GM12878 (cell line): ENCODE data around the gene DIAPH3. TPM values are rescaled to one million over a fixed set of nuclear protein-coding genes. Genes with fewer than 3 reads are reported as not detected.

Experiments
- ATAC-seq: fragments of 200-7000 bp; cut with Tn5 transposase; 3 replicates; pipeline ENCODE4 v1.9.1; 2020; ENCODE audit warnings: mild to moderate bottlenecking, moderate library complexity
- BruUV-seq: library from RNA; stranded (reverse); fragments of 400-500 nt; replicated peaks from 2 replicates; lab custom pipeline; 2021; lab: Mats Ljungman, UMichigan
- CTCF ChIA-PET: fragments of 300-600 bp; sonication (Branson Sonifier 250); formaldehyde crosslinking; extraction: SDS; loops from one replicate; lab custom pipeline; 2021; ENCODE audit warnings: inconsistent platforms; lab: Yijun Ruan, JAX
- POLR2A ChIA-PET: fragments of 350-600 bp; formaldehyde crosslinking; extraction: SDS; loops from one replicate; lab custom pipeline; 2021; ENCODE audit warnings: inconsistent platforms; lab: Charles Lee
- RAD21 ChIA-PET: fragments of 300-600 bp; sonication (Branson Sonifier 250); formaldehyde crosslinking; loops from one replicate; lab custom pipeline; 2023; ENCODE audit warnings: antibody characterized with exemption; ENCODE audit not compliant: unreplicated experiment; lab: Charles Lee
- SMC1A ChIA-PET: fragments of 300-600 bp; sonication (Branson Sonifier 250); formaldehyde crosslinking; loops from one replicate; lab custom pipeline; 2023; ENCODE audit not compliant: unreplicated experiment, uncharacterized antibody; lab: Charles Lee
- DNase-seq: peaks from one replicate; pipeline ENCODE4 v3.0.0-alpha.2; 2011; ENCODE audit warnings: low read depth, low spot score
- FAIRE-seq: peaks from 3 replicates; lab custom pipeline; 2011; peaks lifted over from hg19 to GRCh38; lab: Jason Lieb, UNC
- H2AFZ ChIP-seq: 2 replicates; pipeline ENCODE4 v1.6.0; 2011; ENCODE audit warnings: low read depth, low read length, control low read depth; ENCODE audit not compliant: control insufficient read depth
- H3K27ac ChIP-seq: 2 replicates; pipeline ENCODE4 v1.5.1; 2011; ENCODE audit warnings: control low read depth; ENCODE audit not compliant: control insufficient read depth, insufficient read depth
- H3K27me3 ChIP-seq, 2 experiments: replicated peaks in 1 of 2; 2 replicates each; pipeline versions ENCODE4 v1.6.0 to v1.6.1; 2011; ENCODE audit warnings: low read length in 1 of 2; ENCODE audit not compliant: control insufficient read depth in 2 of 2, insufficient read depth in 2 of 2
- H3K36me3 ChIP-seq, 2 experiments: 2 replicates each; pipeline ENCODE4 v1.5.1; 2011; ENCODE audit warnings: low read length in 1 of 2; ENCODE audit not compliant: control insufficient read depth in 2 of 2, insufficient read depth in 2 of 2
- H3K4me1 ChIP-seq: 2 replicates; pipeline ENCODE4 v1.6.1; 2011; ENCODE audit warnings: mild to moderate bottlenecking, low read length, moderate library complexity, mixed read lengths; ENCODE audit not compliant: control insufficient read depth, insufficient read depth
- H3K4me2 ChIP-seq: 2 replicates; pipeline ENCODE4 v1.6.0; 2011; ENCODE audit warnings: control low read depth; ENCODE audit not compliant: control insufficient read depth, insufficient read depth
- H3K4me3 ChIP-seq: fragments of 200-600 bp; sonication (generic); 2 replicates; pipeline ENCODE4 v1.5.1; 2016
- H3K79me2 ChIP-seq: 2 replicates; pipeline ENCODE4 v1.6.0; 2011; ENCODE audit warnings: low read length; ENCODE audit not compliant: control insufficient read depth, insufficient read depth
- H3K9ac ChIP-seq: 2 replicates; pipeline ENCODE4 v1.8.0; 2011; ENCODE audit warnings: low read length, control low read depth, mixed read lengths; ENCODE audit not compliant: control insufficient read depth, insufficient read depth
- H3K9me3 ChIP-seq: replicated peaks from 3 replicates; pipeline ENCODE4 v1.5.1; 2011; ENCODE audit warnings: mild to moderate bottlenecking, low read length; ENCODE audit not compliant: control insufficient read depth, insufficient read depth
- H4K20me1 ChIP-seq: 2 replicates; pipeline ENCODE4 v1.6.0; 2011; ENCODE audit not compliant: control insufficient read depth, insufficient read depth
- CBX3 ChIP-seq: fragments of 200-600 bp; sonication (generic); IDR thresholded peaks from 2 replicates; pipeline ENCODE4 v1.6.1; 2016; ENCODE audit warnings: low read depth, borderline replicate concordance
- CBX5 ChIP-seq: sonication (generic); IDR thresholded peaks from 2 replicates; pipeline ENCODE4 v1.6.1; 2016; ENCODE audit warnings: low read depth, moderate library complexity, mild to moderate bottlenecking, inconsistent platforms
- EP300 ChIP-seq, 2 experiments: fragments of 150-350 bp in 1 of 2; IDR thresholded peaks; 2 replicates each; pipeline ENCODE4 v1.6.1; 2011 to 2012; ENCODE audit warnings: low read depth in 2 of 2, low read length in 2 of 2, borderline replicate concordance in 1 of 2, improper control_type of control experiment in 1 of 2, inconsistent platforms in 1 of 2; ENCODE audit not compliant: control insufficient read depth in 1 of 2
- FOXM1 ChIP-seq: IDR thresholded peaks from 2 replicates; pipeline ENCODE4 v1.6.1; 2012; ENCODE audit warnings: low read depth, mild to moderate bottlenecking, inconsistent platforms, low read length, moderate library complexity
- GABPA ChIP-seq: IDR thresholded peaks from 2 replicates; pipeline ENCODE4 v1.6.1; 2014; ENCODE audit warnings: antibody characterized with exemption, low read depth, mild to moderate bottlenecking, inconsistent platforms
- PBX3 ChIP-seq: IDR thresholded peaks from 2 replicates; pipeline ENCODE4 v1.6.1; 2011; ENCODE audit warnings: mild to moderate bottlenecking, low read depth, low read length, moderate library complexity; ENCODE audit not compliant: insufficient replicate concordance
- POLR2AphosphoS5 ChIP-seq: IDR thresholded peaks from 2 replicates; pipeline ENCODE4 v1.6.1; 2011; ENCODE audit warnings: mild to moderate bottlenecking, low read length, inconsistent platforms
- RB1 ChIP-seq: fragments of 450-650 bp; formaldehyde crosslinking; IDR thresholded peaks from 2 replicates; pipeline ENCODE4 v1.6.1; 2017; ENCODE audit warnings: mild to moderate bottlenecking, borderline replicate concordance
- SREBF1 ChIP-seq: IDR thresholded peaks from 2 replicates; pipeline ENCODE4 v1.6.1; 2012; ENCODE audit warnings: mild to moderate bottlenecking, low read length
- SUZ12 ChIP-seq: fragments of 200-600 bp; sonication (generic); IDR thresholded peaks from one replicate; pipeline ENCODE4 v1.6.1; 2018; ENCODE audit warnings: antibody characterized with exemption, mild to moderate bottlenecking; ENCODE audit not compliant: unreplicated experiment
- TCF3 ChIP-seq: IDR thresholded peaks from 2 replicates; pipeline ENCODE4 v1.6.1; 2012; ENCODE audit warnings: low read depth, mild to moderate bottlenecking, low read length, borderline replicate concordance; ENCODE audit not compliant: insufficient read depth
- WRNIP1 ChIP-seq: IDR thresholded peaks from 2 replicates; pipeline ENCODE4 v1.6.1; 2011; ENCODE audit warnings: low read depth, low read length, improper control_type of control experiment, borderline replicate concordance
- ZBTB4 ChIP-seq: fragments of 450-650 bp; formaldehyde crosslinking; IDR thresholded peaks from 2 replicates; pipeline ENCODE4 v1.4.0; 2022; ENCODE audit warnings: mild to moderate bottlenecking, moderate library complexity
- ZBTB40 ChIP-seq: fragments of 450-650 bp; IDR thresholded peaks from 2 replicates; pipeline ENCODE4 v1.6.1; 2016; ENCODE audit warnings: mild to moderate bottlenecking, moderate library complexity, borderline replicate concordance
- WGBS: methylation state at CpG from one replicate; pipeline ENCODE4 v1.1.6; 2016; ENCODE audit warnings: low lambda C conversion rate; ENCODE audit not compliant: insufficient replicate concordance, insufficient coverage; ENCODE audit errors: missing lambda C conversion rate; 5-methylcytosine and 5-hydroxymethylcytosine counted together
- in situ Hi-C: fragments of 300-500 bp; cut with MboI; formaldehyde crosslinking; loops from 9 replicates; pipeline ENCODE4 v1.14.3; 2018; ENCODE audit warnings: mixed read lengths
- intact Hi-C: fragments of 100-400 bp; cut with micrococcal nuclease; formaldehyde crosslinking; loops from one replicate; pipeline ENCODE4 v1.14.2; 2022; ENCODE audit not compliant: unreplicated experiment
- polyA plus RNA-seq, 11 experiments: library from polyadenylated mRNA; depleted of rRNA in 4 of 11; unstranded in 6 of 11; stranded (reverse) in 5 of 11; fragments of >200 nt; fragmentation: Nextera tagmentation in 4 of 11; fragmentation: Illumina TruSeq in 1 of 11; extraction: Ambion mirVana in 4 of 11; extraction: Trizol in 1 of 11; gene quantifications; 1 replicate in 1 of 11; 2 replicates in 10 of 11; pipeline versions ENCODE4 v1.2.1 to v1.2.3, GENCODE V29; 2011 to 2016; ENCODE audit warnings: inconsistent platforms in 2 of 11, missing spikeins in 2 of 11, low read depth in 1 of 11
- total RNA-seq, 4 experiments: library from RNA; depleted of rRNA in 3 of 4; stranded (reverse); fragments of >200 nt in 3 of 4; fragmentation: Illumina TruSeq in 1 of 4; extraction: Trizol in 1 of 4; gene quantifications; 2 replicates each; pipeline versions ENCODE4 v1.2.1 to v1.2.3, GENCODE V29; 2013 to 2021

DIAPH3 gene
- total and polyA plus RNA-seq, 10 of the 15 experiments (the other 5 are each of a cell fraction or from before 2014, with no cell fraction given): 10.1 to 25.2 (median 15.4) TPM

- DNase-seq: no peak
- no peak overlapping the region for H3K27ac ChIP-seq
- no peaks in the 10 kb centered on the region for H3K9me3 ChIP-seq
- H3K36me3 ChIP-seq: no peaks in the 10 kb centered on the region
- H2AFZ ChIP-seq: no peak overlapping the region
- ChIA-PET SMC1A (interaction anchor here (0.5 kb wide), 1 partner anchor 621 kb away, joined by 3 read pairs; no protein-coding TSS in a partner anchor), RAD21 (no interaction called here), POLR2A (no interaction called here), CTCF (no interaction called here)
- H3K4me1 ChIP-seq: no peaks in the 10 kb centered on the region
- H3K9ac ChIP-seq: no peak overlapping the region
- no peak for TF ChIP-seq CBX5
- TF ChIP-seq RB1: no peak
- TF ChIP-seq EP300 (IDR thresholded peaks at IDR 0.05; ENCODE audit: borderline replicate concordance in 1 of 2, control insufficient read depth in 1 of 2, low read depth in 2 of 2, low read length in 2 of 2): no peak
- TF ChIP-seq SUZ12: no peak
- no peak for TF ChIP-seq TCF3
- no peak for TF ChIP-seq ZBTB4
- no peak for TF ChIP-seq POLR2AphosphoS5
- TF ChIP-seq PBX3: no peak
- TF ChIP-seq GABPA: no peak
- no peak for TF ChIP-seq CBX3
- TF ChIP-seq FOXM1: no peak
- TF ChIP-seq WRNIP1: no peak
- no peak for TF ChIP-seq ZBTB40
- TF ChIP-seq SREBF1: no peak
- BruUV-seq: no TSS peak
- H3K79me2 ChIP-seq: no peaks in the 10 kb centered on the region
- ATAC-seq: no peak
- no peak for FAIRE-seq
- no peak overlapping the region for H3K4me3 ChIP-seq
- H3K27me3 ChIP-seq: no peaks in the 10 kb centered on the region
- WGBS: 80% methylated on average over 1 of the region's 1 CpG
- in situ Hi-C loops (no loop called here), intact Hi-C loops (no loop called here)
- H3K4me2 ChIP-seq: no peak overlapping the region
- H4K20me1 ChIP-seq: no peaks in the 10 kb centered on the region
Observed at GRCh38 chr13:59641817-59642216, 521.9 kb downstream of the DIAPH3 start.
